ENCODE measurements around the gene IFI30.

IFI30 gene

GRCh38 chr19:18171605-18172327 is 1.8 kb upstream of the IFI30 start:
- no peak for DNase-seq (ENCODE audit: low read depth)

GRCh38 chr19:18172331-18173053 is 1.1 kb upstream of the IFI30 start:
- no peak for DNase-seq (ENCODE audit: low read depth)

DNA sequence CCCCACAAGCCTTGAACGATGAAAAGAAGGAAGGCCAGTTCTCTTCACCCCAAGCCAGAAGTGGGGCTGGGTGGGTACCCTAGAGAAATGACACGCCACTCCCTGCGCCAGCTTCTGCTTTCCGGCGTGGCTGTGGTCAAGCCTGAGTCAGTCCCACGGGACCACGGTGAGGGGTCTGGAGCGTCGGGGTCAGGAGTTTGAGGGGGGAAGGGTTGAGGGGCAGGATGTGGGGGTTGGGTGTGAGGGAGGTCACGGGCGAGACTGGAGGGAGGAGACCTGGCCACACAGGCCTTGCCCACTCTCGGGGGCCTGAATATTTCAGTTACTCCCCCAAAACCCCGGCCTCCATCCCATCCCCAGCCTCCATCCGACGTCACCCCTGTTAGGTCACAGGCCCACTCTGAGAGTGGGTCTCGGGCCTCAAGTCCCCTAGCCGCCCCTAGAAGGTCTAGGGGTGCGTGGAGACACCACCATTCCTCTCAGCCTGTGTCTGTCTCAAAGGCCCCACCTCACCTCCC is 500 bp upstream of the IFI30 start:
- DNase-seq (ENCODE audit: low read depth) = no peak

- no peak for DNase-seq (ENCODE audit: low read depth)
These were observed 1.4 kb downstream of the IFI30 start for GRCh38 chr19:18174983-18175382.

GRCh38 chr19:18176367-18177310 is 3.0 kb downstream of the IFI30 start:
- no peak for DNase-seq (ENCODE audit: low read depth)

DNA sequence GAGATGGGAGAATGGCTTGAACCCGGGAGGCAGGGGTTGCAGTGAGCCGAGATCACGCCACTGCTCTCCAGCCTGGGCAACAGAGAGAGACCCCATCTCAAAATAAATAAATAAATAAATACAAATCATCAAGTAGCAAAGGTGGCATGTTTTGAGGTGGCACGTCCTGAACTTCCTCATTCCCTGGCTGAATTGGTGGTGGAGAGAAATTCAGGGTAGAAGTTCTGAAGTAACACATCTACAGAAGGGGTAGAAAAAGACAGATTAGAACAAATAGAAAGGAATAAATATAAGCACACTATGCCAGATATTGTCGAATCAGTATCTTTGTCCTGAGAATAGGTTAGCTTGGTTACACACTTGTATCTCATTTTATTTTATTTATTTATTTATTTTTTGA is 6.3 kb downstream of the IFI30 start:
- DNase-seq (ENCODE audit: low read depth) = no peak

DNA sequence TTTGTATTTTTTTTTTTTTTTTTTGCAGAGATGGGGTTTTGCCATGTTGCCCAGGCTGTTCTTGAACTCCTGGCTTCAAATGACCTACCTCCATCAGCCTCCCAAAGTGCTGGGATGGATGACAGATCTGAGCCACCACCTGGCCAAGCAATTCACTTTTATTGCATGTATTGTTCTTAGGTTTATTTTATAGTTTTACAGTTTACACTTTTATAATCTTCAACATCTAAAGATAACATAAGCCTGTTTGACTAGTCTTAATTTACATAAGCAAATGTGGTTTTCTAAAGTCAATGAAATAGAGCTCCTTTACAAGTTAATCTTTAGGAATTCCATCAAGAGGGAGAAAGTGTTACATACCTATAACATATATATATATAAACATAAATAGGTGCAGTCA is 9.9 kb downstream of the IFI30 start:
- no peak for DNase-seq (ENCODE audit: low read depth)

- no peak for DNase-seq (ENCODE audit: low read depth)
These were observed 11.9 kb downstream of the IFI30 start for GRCh38 chr19:18185538-18185937.

GRCh38 chr19:18190278-18190677 is 16.7 kb downstream of the IFI30 start:
- DNase-seq (ENCODE audit: low read depth) = no peak

DNA sequence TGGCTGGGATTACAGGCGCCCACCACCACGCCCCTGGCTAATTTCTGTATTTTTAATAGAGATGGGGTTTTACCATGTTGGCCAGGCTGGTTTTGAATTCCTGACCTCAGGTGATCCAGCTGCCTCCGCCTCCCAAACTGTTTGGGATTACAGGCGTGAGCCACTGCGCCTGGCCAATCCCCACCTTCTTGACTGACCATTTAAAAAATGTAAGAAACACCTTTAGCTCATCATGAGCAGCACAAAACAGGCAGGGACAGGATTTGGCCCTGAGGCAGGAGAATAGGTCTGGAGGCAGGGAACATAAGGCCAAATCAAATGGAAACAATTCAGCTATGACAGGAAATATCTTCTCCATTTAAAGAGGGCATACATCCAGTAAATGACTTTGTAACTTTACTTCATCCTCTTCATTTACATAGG is 18.0 kb downstream of the IFI30 start:
- no peak for DNase-seq (ENCODE audit: low read depth)

DNA sequence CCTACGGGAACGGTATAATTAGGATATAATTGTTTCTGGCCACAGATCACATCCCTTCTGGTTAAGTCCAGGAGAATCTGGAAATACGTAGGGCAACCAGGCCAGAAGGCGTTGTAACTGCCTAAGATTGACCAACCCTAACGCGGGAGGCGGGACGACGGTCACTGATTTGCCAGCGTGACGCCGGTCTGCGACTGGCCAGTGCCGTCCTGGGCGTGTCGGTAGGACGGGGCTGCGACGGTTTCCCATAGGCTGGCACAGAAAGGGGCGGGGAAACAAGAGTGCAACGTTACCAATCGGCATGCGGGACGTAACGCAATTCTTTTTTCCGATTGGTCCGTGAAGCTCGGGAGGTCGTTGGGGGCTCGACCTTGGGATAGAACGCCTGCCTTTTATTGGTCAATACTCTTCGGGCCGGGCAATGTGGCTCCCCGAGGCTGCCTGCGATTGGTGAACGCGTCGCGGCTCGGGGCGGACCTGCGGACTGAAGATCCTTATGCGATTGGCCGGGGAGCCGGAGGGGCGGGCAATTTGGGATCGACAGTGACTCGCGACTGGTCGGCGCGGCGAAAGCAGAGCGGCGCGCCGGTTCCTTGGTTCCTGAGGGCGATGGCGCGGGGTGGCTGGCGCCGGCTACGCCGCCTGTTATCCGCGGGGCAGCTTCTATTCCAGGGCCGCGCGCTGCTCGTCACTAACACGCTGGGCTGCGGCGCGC is 19.2 kb downstream of the IFI30 start, which contains the start of gene MPV17L2:
Gene MPV17L2, plus strand, starts transcription at position 546 of the 715 bp plus-strand sequence. Its CDS starts 64 bp downstream, at position 610.
- DNase-seq (ENCODE audit: low read depth) = peak; percentile 96

- no peak for DNase-seq (ENCODE audit: low read depth)
These were observed 20.0 kb downstream of the IFI30 start for GRCh38 chr19:18193388-18194180.

GRCh38 chr19:18194181-18194530 is 20.5 kb downstream of the IFI30 start:
- no peak for DNase-seq (ENCODE audit: low read depth)

DNA sequence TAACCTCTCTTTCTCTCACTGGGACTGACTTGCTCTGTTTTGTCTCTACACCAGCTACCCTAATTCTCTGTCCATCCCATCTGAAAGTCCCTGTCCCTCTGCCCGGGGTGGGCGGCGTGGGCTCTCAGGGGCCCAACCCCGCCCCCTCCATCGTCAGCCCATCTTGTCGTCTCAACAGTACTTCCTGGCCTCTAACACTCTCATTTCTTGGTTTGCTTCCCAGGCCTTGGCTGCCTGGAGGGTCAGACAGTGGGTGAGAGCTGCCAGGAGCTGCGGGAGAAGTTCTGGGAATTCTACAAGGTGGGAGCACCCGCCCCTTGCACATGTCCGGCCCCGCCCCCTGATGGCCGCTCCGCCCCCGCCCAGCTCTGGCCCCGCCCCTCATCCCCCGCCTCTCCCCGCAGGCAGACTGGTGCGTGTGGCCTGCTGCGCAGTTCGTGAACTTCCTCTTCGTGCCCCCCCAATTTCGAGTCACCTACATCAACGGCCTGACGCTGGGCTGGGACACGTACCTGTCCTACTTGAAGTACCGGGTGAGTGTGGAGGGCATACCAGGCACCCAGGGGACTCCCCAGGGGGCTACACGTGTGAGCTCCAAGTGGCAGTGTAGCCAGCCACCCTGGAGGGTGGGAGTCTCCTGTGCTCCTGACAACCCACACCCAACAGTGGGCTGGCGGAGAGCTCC is 21.1 kb downstream of the IFI30 start:
- no peak for DNase-seq (ENCODE audit: low read depth)

- no peak for DNase-seq (ENCODE audit: low read depth)
These were observed 22.9 kb downstream of the IFI30 start for GRCh38 chr19:18196511-18196845.

DNA sequence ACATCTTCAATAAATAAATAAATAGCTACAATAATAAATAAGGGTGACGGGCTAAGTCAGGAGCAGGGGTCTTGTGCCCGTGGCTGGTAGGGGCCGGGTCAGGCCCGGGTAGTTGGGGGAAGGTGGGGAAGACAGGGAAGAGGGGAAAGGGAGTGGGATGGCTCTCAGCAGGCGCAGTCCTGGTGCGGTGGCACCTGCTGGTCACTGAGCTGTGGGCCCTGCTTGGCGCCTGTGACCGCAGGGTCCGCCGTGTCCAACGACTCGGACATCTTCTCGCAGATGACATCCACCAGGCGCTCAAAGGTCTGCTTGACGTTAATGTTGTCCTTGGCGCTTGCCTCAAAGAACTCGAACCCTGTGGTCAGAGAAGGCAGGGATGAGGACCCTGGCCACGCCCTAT is 23.7 kb downstream of the IFI30 start:
- no peak for DNase-seq (ENCODE audit: low read depth)

DNA sequence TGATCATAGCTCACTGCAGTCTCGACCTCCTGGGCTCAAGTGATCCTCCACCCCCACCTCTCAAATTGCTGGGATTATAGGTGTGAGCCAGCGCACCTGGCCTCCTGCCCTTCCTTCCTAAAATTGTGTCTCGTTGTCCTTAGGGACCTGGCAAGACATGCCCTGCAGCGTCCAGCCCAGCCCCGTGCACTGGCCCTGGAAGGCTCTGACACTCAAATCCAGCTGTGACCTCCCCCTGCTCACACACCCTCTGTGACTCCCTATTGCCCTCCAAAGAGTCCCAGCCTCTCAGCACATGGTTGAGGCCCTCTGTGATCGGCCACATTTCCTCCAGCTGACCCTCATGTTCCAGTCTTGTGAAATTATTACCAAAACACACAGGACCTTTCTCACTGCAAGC is 24.3 kb downstream of the IFI30 start:
- no peak for DNase-seq (ENCODE audit: low read depth)

- DNase-seq (ENCODE audit: low read depth) = no peak
These were observed 24.8 kb downstream of the IFI30 start for GRCh38 chr19:18198374-18198773.

DNA sequence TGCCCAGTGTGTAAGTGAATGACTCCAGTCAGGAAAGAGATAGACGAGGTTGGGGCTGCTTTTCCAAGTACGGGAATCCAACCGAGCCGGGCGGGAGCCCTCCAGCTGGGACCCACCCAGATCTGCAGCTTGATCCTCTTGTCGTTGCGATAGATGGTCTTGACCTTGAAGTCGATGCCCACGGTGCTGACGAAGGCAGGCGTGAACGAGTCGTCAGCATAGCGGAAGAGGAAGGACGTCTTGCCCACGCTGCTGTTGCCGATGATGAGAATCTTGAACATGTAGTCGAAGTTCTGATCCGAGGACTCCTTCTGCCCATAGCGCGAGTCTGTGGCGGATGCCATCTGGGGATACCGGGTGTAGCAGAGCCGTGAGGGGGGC is 28.8 kb downstream of the IFI30 start:
- no peak for DNase-seq (ENCODE audit: low read depth)

DNA sequence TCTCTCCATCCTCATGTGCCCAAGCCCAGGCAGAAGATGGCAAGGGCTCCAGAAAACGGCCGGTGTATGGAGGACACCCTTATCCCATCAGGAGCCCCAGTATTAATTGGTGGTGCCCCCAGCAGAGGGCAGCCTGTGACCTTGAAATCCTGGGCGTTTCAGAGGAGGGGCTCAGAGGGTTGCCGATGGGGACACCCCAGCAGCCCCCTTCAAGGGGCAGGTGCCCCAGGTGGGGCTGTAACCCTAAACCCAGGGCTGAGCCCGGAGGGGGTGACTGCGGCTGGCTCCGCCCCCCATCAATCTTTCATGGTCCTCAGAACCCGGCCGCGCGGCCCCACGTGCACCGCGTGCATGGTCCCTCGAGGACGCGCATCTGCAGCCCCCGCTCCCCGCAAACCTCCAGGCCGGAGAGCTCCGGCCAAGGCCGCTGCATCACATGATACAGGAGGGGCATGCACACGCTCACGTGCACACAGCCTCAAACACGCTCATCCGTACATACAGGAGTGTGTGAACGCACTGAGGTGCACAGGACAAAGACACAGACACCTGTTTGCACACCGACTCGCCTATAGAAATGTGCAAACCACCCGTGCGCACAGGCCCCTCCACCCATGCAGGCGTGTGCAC is 29.3 kb downstream of the IFI30 start:
- DNase-seq (ENCODE audit: low read depth) = no peak

Measured in activated T-cell treated with anti-CD3 and anti-CD28 coated beads for 1 hour (primary cell).